CD8-positive, alpha-beta memory T cell (primary cell): Measurements from ENCODE around the gene KCNIP4. TPM values are rescaled to one million over a fixed set of nuclear protein-coding genes. Genes with fewer than 3 reads are reported as not detected.
"Not testable (repeated sequence)": the region's sequence is repeated elsewhere in the genome, so short reads cannot be mapped to it uniquely, and the experiment has no call there.

ENCODE experiments used
- CTCF ChIA-PET: fragments of 350-600 bp; sonication (Branson Sonifier 250); formaldehyde crosslinking; loops from one replicate; lab custom pipeline; 2021; ENCODE audit warnings: antibody characterized with exemption; lab: Charles Lee
- POLR2A ChIA-PET: fragments of 350-600 bp; sonication (Branson Sonifier 250); formaldehyde crosslinking; loops from one replicate; lab custom pipeline; 2021; ENCODE audit warnings: antibody characterized with exemption; lab: Charles Lee
- DNase-seq, 5 donors: peaks; one replicate each; pipeline versions ENCODE4 v3.0.0 to v3.0.0-alpha.2; 2020 to 2022; ENCODE audit warnings: mixed read lengths in 1 of 5
- H3K27ac ChIP-seq: one replicate; pipeline ENCODE4 v1.7.0; 2013; ENCODE audit warnings: low read depth, mild to moderate bottlenecking, low read length, moderate library complexity
- H3K27me3 ChIP-seq: 2 replicates; pipeline ENCODE4 v1.7.0; 2013; ENCODE audit warnings: low read length, mild to moderate bottlenecking; ENCODE audit not compliant: insufficient read depth, poor library complexity, severe bottlenecking
- H3K36me3 ChIP-seq: 2 replicates; pipeline ENCODE4 v1.7.0; 2013; ENCODE audit warnings: mild to moderate bottlenecking, low read length, moderate library complexity; ENCODE audit not compliant: insufficient read depth
- H3K4me1 ChIP-seq: 2 replicates; pipeline ENCODE4 v1.7.0; 2013; ENCODE audit warnings: mild to moderate bottlenecking, low read length, moderate library complexity; ENCODE audit not compliant: insufficient read depth
- H3K4me3 ChIP-seq: 2 replicates; pipeline ENCODE4 v1.7.0; 2013; ENCODE audit warnings: mild to moderate bottlenecking, low read length
- H3K9me3 ChIP-seq: 2 replicates; pipeline ENCODE4 v1.7.0; 2013; ENCODE audit warnings: mild to moderate bottlenecking, low read length
- H3K27ac Mint-ChIP-seq, 8 donors: one replicate each; pipeline ENCODE4 v1.8.0; 2020 to 2021; ENCODE audit warnings: mixed read lengths in 8 of 8, mild to moderate bottlenecking in 6 of 8, inconsistent platforms in 3 of 8, moderate library complexity in 3 of 8
- H3K27me3 Mint-ChIP-seq, 2 donors: one replicate each; pipeline ENCODE4 v1.8.0; 2020 to 2021; ENCODE audit warnings: mixed read lengths in 2 of 2, mild to moderate bottlenecking in 1 of 2, moderate library complexity in 1 of 2
- H3K36me3 Mint-ChIP-seq, 3 donors: one replicate each; pipeline ENCODE4 v1.8.0; 2020 to 2021; ENCODE audit warnings: mixed read lengths in 3 of 3, inconsistent platforms in 1 of 3, mild to moderate bottlenecking in 1 of 3
- H3K4me1 Mint-ChIP-seq, 3 donors: one replicate each; pipeline ENCODE4 v1.8.0; 2020 to 2021; ENCODE audit warnings: mixed read lengths in 3 of 3, inconsistent platforms in 1 of 3, mild to moderate bottlenecking in 1 of 3
- H3K4me3 Mint-ChIP-seq, 7 donors: one replicate each; pipeline ENCODE4 v1.8.0; 2020 to 2021; ENCODE audit warnings: mixed read lengths in 7 of 7, mild to moderate bottlenecking in 6 of 7, moderate library complexity in 4 of 7, inconsistent platforms in 2 of 7
- H3K9me3 Mint-ChIP-seq, 5 donors: one replicate each; pipeline ENCODE4 v1.8.0; 2020 to 2022; ENCODE audit warnings: mixed read lengths in 5 of 5, mild to moderate bottlenecking in 3 of 5, moderate library complexity in 2 of 5, inconsistent platforms in 1 of 5
- polyA plus RNA-seq: library from polyadenylated mRNA; unstranded; fragments of 300-500 nt; fragmentation: Illumina TruSeq; gene quantifications from one replicate; pipeline ENCODE4 v1.2.3, GENCODE V29; 2021
- total RNA-seq, 2 experiments: library from RNA; stranded (reverse); gene quantifications; one replicate each; pipeline ENCODE4 v1.2.3, GENCODE V29; 2021

Gene KCNIP4
- total and polyA plus RNA-seq, 3 experiments from 2014 or later: 0.12 TPM; not detected in 2

DNA sequence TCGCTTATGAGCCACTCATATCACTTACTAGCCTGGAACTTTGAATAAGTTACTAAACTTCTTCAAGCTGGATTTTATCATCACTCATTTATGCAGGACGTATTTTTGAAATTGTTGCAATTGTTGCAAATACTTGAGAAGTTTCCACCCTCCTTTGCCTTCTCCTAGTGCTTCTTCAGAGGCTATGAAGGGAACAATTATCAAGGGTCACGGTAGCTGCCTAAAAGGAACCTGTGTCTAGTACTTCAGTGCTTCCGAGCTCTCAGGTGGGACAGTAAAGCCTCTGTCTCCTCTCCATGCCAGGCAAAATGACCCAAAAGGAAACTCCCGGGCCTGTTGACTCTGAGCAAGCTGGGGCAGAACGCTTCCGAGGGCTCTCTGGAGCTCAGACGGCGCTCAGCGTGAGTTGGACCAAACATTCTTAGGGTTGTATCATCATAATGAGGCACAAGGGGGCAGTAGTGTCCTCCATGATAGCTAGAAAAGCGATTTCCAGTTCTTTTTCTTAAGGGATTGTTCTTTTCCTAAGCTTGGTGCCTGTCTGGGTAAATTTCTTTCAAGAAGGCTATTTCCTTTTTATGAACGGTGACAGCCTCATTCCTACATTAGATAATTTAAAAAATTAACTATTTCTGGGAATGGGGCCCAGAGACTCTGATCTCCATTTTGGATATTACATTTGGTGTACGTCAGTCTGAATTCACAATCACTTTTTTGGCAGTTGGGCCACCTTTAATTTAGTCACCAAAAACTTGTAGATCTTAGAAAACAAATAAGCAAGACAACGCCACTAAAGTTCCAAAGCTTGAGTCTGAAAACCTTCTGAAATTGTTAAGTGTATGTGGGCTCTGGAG lies 1175.2 kb downstream of the KCNIP4 start:
- CTCF ChIA-PET: interaction anchor here (0.8 to 3.8 kb wide), 13 partner anchors 8 to 999 kb away, joined by 3 to 34 read pairs (median 4); no protein-coding TSS in a partner anchor
- H3K9me3 ChIP-seq: no peaks in the 10 kb centered on the region
- H3K4me1 ChIP-seq: no peaks in the 10 kb centered on the region
- H3K4me1 Mint-ChIP-seq: peaks cover 0 to 9% (median 3%) of the 10 kb centered on the region in 3 donors
- POLR2A ChIA-PET: no interaction called here
- H3K27ac ChIP-seq: no peak overlapping the region
- DNase-seq: peak in 2 of 5 donors; percentile 10
- H3K27me3 ChIP-seq: no peaks in the 10 kb centered on the region
- peaks cover 0 to 3% (median 0%) of the 10 kb centered on the region in 5 donors for H3K9me3 Mint-ChIP-seq
- H3K27ac Mint-ChIP-seq: peak overlapping the region in 1 of 8 donors; percentile 63
- H3K27me3 Mint-ChIP-seq: peaks cover 0 to 2% of the 10 kb centered on the region in 2 donors
- no peaks in the 10 kb centered on the region for H3K36me3 ChIP-seq
- H3K36me3 Mint-ChIP-seq: no peaks in the 10 kb centered on the region
- peak overlapping the region in 2 of 7 donors; percentile 20 to 30 for H3K4me3 Mint-ChIP-seq
- no peak overlapping the region for H3K4me3 ChIP-seq

- no peak overlapping the region for H3K4me3 ChIP-seq
- POLR2A ChIA-PET: no interaction called here
- no peaks in the 10 kb centered on the region for H3K27me3 Mint-ChIP-seq
These were observed 1184.1 kb downstream of the KCNIP4 start for GRCh38 chr4:20764366-20764992.

GRCh38 chr4:20761826-20762225 lies 1186.7 kb downstream of the KCNIP4 start:
- H3K9me3 ChIP-seq: no peaks in the 10 kb centered on the region
- no peak overlapping the region for H3K27ac Mint-ChIP-seq
- no peaks in the 10 kb centered on the region for H3K9me3 Mint-ChIP-seq
- H3K4me1 Mint-ChIP-seq: no peaks in the 10 kb centered on the region
- H3K4me1 ChIP-seq: no peaks in the 10 kb centered on the region
- ChIA-PET POLR2A (no interaction called here), CTCF (interaction anchor here (1.5 kb wide), 1 partner anchor 11 kb away, joined by 8 read pairs; no protein-coding TSS in a partner anchor)
- DNase-seq: no peak
- no peaks in the 10 kb centered on the region for H3K27me3 Mint-ChIP-seq
- H3K36me3 Mint-ChIP-seq: no peaks in the 10 kb centered on the region
- no peaks in the 10 kb centered on the region for H3K36me3 ChIP-seq
- no peaks in the 10 kb centered on the region for H3K27me3 ChIP-seq
- no peak overlapping the region for H3K4me3 ChIP-seq
- H3K27ac ChIP-seq: no peak overlapping the region
- H3K4me3 Mint-ChIP-seq: no peak overlapping the region

More at GRCh38 chr4:20764366-20764992, 1184.1 kb downstream of the KCNIP4 start:
- no peak overlapping the region for H3K27ac Mint-ChIP-seq
- H3K9me3 ChIP-seq: no peaks in the 10 kb centered on the region
- H3K27me3 ChIP-seq: no peaks in the 10 kb centered on the region
- no peaks in the 10 kb centered on the region for H3K4me1 ChIP-seq
- H3K4me1 Mint-ChIP-seq: no peaks in the 10 kb centered on the region
- no peak overlapping the region for H3K4me3 Mint-ChIP-seq
- H3K27ac ChIP-seq: no peak overlapping the region
- no peaks in the 10 kb centered on the region for H3K9me3 Mint-ChIP-seq
- H3K36me3 Mint-ChIP-seq: no peaks in the 10 kb centered on the region
- CTCF ChIA-PET: interaction anchor here (1.6 kb wide), 1 partner anchor 9 kb away, joined by 6 read pairs; no protein-coding TSS in a partner anchor
- H3K36me3 ChIP-seq: no peaks in the 10 kb centered on the region
- no peak for DNase-seq

- DNase-seq: no peak
- Mint-ChIP-seq H3K4me3 (no peak overlapping the region), H3K4me1 (no peaks in the 10 kb centered on the region), H3K27me3 (no peaks in the 10 kb centered on the region), H3K9me3 (no peaks in the 10 kb centered on the region), H3K27ac (no peak overlapping the region), H3K36me3 (no peaks in the 10 kb centered on the region)
- Histone ChIP-seq H3K27me3 (no peaks in the 10 kb centered on the region), H3K9me3 (no peaks in the 10 kb centered on the region), H3K4me1 (no peaks in the 10 kb centered on the region), H3K27ac (no peak overlapping the region), H3K36me3 (no peaks in the 10 kb centered on the region), H3K4me3 (no peak overlapping the region)
- ChIA-PET POLR2A (no interaction called here), CTCF (interaction anchor here (1.5 kb wide), 1 partner anchor 12 kb away, joined by 8 read pairs; no protein-coding TSS in a partner anchor)
These were observed 1187.2 kb downstream of the KCNIP4 start for GRCh38 chr4:20761382-20761781.

DNA sequence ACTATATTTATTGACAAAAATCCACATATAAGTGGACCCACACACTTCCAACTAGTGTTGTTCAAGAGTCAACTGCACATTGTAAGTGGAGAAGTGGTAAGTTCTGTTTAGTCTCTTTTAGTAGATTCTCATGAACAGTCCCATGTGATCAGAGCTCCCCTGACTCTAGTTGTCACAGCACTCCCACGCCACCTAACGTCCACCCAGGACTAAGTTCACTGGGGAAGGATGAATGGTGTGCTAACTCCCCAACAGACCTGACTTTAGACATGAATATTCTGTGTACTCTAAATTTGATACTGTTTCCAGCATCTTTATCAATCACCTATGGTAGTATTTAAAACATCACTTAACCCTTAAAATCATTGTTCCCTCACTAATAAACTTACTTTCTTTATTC lies 1188.5 kb downstream of the KCNIP4 start:
- no peaks in the 10 kb centered on the region for H3K27me3 Mint-ChIP-seq
- H3K4me1 Mint-ChIP-seq: no peaks in the 10 kb centered on the region
- H3K9me3 ChIP-seq: no peaks in the 10 kb centered on the region
- H3K9me3 Mint-ChIP-seq: no peaks in the 10 kb centered on the region
- no peak overlapping the region for H3K27ac Mint-ChIP-seq
- no peak overlapping the region for H3K4me3 Mint-ChIP-seq
- no peaks in the 10 kb centered on the region for H3K27me3 ChIP-seq
- H3K27ac ChIP-seq: no peak overlapping the region
- no peaks in the 10 kb centered on the region for H3K36me3 Mint-ChIP-seq
- H3K36me3 ChIP-seq: no peaks in the 10 kb centered on the region
- no peak for DNase-seq
- POLR2A ChIA-PET: no interaction called here
- CTCF ChIA-PET: interaction anchor here (1.5 kb wide), 1 partner anchor 13 kb away, joined by 8 read pairs; no protein-coding TSS in a partner anchor
- no peaks in the 10 kb centered on the region for H3K4me1 ChIP-seq
- H3K4me3 ChIP-seq: no peak overlapping the region

DNA sequence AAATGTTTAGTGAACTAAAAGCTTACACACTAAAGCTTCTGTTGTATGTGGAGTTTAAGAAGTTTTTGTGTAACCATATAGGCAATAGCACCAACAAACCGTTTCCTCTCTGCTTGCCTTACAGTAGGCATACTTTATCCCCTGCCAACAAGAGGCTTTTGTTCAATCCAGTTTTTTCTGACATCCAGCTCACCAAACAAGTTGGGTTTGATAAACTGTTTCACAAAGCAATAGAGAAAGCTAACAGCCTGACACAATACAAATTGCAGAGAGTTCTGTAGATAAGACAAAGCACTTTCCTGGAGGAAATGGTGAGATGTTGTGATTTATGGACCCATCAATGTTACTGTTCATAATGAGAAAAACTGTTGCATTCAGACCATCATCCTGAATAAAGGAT lies 1194.5 kb downstream of the KCNIP4 start:
- Histone ChIP-seq H3K36me3 (no peaks in the 10 kb centered on the region), H3K27ac (no peak overlapping the region), H3K4me3 (no peak overlapping the region), H3K4me1 (no peaks in the 10 kb centered on the region), H3K27me3 (no peaks in the 10 kb centered on the region), H3K9me3 (no peaks in the 10 kb centered on the region)
- H3K36me3 Mint-ChIP-seq: peaks cover 5 to 14% (median 7%) of the 10 kb centered on the region in 3 donors
- H3K9me3 Mint-ChIP-seq: no peaks in the 10 kb centered on the region
- H3K4me3 Mint-ChIP-seq: no peak overlapping the region
- ChIA-PET CTCF (no interaction called here), POLR2A (no interaction called here)
- no peak for DNase-seq
- H3K4me1 Mint-ChIP-seq: peaks cover 0 to 1% (median 0%) of the 10 kb centered on the region in 3 donors
- H3K27ac Mint-ChIP-seq: no peak overlapping the region
- no peaks in the 10 kb centered on the region for H3K27me3 Mint-ChIP-seq

DNA sequence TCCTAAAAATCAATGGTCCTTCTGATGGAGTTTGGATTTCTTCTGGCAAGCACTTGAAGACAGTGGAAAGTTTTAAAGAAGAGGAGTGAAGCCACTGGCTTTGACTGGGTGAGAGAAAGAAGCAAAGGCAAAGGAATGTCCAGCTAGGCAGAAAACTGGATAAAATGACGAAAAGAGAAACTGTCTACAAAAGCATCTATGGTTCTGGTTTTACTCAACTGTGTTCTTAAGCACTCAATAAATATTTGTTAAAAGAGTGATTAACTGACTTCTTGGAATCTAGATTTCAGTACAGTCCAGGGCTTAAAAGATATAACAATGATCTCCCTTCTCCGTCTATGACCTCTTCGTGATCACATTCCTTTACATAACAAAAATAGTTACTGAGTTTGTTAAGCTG lies 1195.9 kb downstream of the KCNIP4 start:
- no peaks in the 10 kb centered on the region for H3K4me1 ChIP-seq
- no peaks in the 10 kb centered on the region for H3K9me3 Mint-ChIP-seq
- no peak overlapping the region for H3K4me3 Mint-ChIP-seq
- DNase-seq: no peak
- H3K4me3 ChIP-seq: no peak overlapping the region
- no peak overlapping the region for H3K27ac Mint-ChIP-seq
- H3K36me3 Mint-ChIP-seq: peaks cover 6 to 14% (median 7%) of the 10 kb centered on the region in 3 donors
- H3K27me3 Mint-ChIP-seq: no peaks in the 10 kb centered on the region
- H3K9me3 ChIP-seq: no peaks in the 10 kb centered on the region
- H3K27ac ChIP-seq: no peak overlapping the region
- no peaks in the 10 kb centered on the region for H3K36me3 ChIP-seq
- ChIA-PET POLR2A (no interaction called here), CTCF (no interaction called here)
- H3K4me1 Mint-ChIP-seq: peaks cover 0 to 1% (median 0%) of the 10 kb centered on the region in 3 donors
- no peaks in the 10 kb centered on the region for H3K27me3 ChIP-seq

DNA sequence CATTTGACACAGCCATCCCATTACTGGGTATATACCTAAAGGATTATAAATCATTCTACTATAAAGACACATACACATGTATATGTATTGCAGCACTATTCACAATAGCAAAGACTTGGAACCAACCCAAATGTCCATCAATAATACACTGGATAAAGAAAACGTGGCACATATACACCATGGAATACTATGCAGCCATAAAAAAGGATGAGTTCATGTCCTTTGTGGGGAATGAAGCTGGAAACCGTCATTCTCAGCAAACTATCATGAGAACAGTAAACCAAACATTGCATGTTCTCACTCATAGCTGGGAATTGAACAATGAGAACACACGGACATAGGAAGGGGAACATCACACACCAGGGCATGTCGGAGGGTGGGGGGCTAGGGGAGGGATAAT lies 1202.6 kb downstream of the KCNIP4 start:
- CTCF ChIA-PET, H3K27me3 ChIP-seq, H3K27ac Mint-ChIP-seq, H3K4me3 Mint-ChIP-seq, H3K27me3 Mint-ChIP-seq, DNase-seq, H3K9me3 ChIP-seq, H3K4me3 ChIP-seq, H3K36me3 ChIP-seq, H3K4me1 Mint-ChIP-seq, POLR2A ChIA-PET, H3K4me1 ChIP-seq, H3K27ac ChIP-seq: not testable (repeated sequence)
- Mint-ChIP-seq H3K36me3 (peaks cover 4 to 17% (median 9%) of the 10 kb centered on the region in 3 donors), H3K9me3 (peaks cover 13 to 33% (median 30%) of the 10 kb centered on the region in 5 donors)
